Fibroblast of mammary gland (primary cell): ENCODE data around the gene PIKFYVE.
"Not testable (repeated sequence)": the region's sequence is repeated elsewhere in the genome, so short reads cannot be mapped to it uniquely, and the experiment has no call there.

Experiments used
- DNase-seq: peaks from one replicate; pipeline ENCODE4 v3.0.0-alpha.2; 2010; ENCODE audit warnings: low read depth
- H3K4me3 ChIP-seq: 2 replicates; pipeline ENCODE4 v1.5.1; 2011; ENCODE audit warnings: low read depth, mild to moderate bottlenecking, low read length, moderate library complexity; ENCODE audit not compliant: control insufficient read depth
- TF ChIP-seq, protein P1 (sequence below): conservative IDR thresholded peaks from 2 replicates; pipeline ENCODE4 v1.5.1; 2011; ENCODE audit warnings: low read depth, low read length, inconsistent platforms; ENCODE audit not compliant: control insufficient read depth, insufficient read depth

Gene PIKFYVE

DNA sequence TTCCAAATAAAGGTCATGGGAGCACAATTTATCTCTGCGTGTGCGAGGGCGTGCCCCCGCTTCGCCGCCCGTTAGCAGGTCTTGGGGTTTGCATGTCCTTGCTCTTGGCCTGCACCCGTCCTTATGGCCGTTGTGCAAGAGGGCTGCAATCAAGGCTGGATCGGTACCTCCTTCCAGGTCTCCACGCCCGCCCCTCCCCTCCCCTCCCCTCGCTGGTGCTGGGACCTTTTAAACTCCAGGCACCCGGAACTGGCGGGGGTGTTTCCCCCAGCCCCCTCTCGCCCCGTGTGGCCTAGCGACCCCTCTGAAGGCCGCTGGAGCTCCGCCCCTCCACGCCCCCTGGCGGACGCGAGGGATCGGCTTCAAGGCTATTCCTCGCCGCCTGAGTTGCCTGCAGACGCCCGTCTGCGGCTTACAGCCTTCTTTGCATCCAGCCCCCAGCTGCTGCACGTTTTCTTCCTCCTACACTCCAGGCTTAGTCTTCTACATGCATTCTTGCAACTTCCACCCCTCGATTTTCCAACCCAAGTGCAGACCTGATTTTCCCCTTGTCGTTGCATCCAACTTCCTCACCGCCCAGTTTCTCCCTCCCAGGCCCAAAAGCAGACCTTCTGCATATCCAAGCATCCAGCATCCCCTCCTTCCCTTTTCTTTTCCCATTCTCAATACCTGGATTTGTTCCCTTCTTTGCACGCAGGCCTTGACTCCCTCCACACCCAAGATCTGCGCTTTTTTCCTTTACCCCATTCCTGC is 11.8 kb upstream of the PIKFYVE start:
- TF ChIP-seq, protein P1, sequence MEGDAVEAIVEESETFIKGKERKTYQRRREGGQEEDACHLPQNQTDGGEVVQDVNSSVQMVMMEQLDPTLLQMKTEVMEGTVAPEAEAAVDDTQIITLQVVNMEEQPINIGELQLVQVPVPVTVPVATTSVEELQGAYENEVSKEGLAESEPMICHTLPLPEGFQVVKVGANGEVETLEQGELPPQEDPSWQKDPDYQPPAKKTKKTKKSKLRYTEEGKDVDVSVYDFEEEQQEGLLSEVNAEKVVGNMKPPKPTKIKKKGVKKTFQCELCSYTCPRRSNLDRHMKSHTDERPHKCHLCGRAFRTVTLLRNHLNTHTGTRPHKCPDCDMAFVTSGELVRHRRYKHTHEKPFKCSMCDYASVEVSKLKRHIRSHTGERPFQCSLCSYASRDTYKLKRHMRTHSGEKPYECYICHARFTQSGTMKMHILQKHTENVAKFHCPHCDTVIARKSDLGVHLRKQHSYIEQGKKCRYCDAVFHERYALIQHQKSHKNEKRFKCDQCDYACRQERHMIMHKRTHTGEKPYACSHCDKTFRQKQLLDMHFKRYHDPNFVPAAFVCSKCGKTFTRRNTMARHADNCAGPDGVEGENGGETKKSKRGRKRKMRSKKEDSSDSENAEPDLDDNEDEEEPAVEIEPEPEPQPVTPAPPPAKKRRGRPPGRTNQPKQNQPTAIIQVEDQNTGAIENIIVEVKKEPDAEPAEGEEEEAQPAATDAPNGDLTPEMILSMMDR: peak; percentile 72
- H3K4me3 ChIP-seq: peak overlapping the region; percentile 98
- DNase-seq: peak; percentile 68

DNA sequence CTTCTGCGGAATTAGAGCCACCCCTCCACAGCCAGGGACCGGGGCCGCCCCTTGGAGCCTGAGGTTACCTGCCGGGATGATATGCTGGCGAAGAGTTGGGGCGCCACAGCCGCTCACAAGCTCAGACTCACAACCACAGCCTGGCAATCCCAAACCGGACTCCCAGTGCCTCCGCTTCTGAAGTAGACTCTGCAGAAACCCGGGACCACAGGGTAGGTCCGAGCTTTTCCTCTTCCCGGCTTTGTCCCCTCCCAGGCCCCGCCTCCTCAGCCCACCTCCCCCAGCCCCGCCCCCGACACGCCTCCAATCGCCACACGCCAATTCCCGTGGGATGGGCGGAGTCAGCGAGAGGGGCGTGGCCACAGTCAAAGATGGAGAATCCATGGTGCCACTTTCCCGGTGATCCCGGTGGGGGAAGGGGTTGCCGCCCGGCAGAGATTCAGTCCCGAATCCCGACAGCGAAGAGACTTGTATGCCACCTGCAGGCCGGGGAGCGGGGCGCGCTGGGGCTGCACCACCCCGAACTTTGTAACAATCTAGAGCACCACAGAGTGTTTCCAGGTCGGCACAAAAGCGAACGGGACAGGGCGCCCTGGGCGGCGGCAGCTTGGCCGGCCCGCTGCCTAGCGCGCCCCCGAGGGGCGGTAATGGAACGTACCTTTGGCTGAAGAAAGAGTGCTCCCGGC is 11.0 kb upstream of the PIKFYVE start, which contains the start of gene IDH1:
TSS of gene IDH1 (minus strand) at position 201 of the 686 bp plus-strand sequence. CDS start 3,520 bp downstream, outside the sequence.
- peak within 1 kb of the TSS; percentile 98 for H3K4me3 ChIP-seq
- DNase-seq: peak; percentile 90
- TF ChIP-seq, protein P1: peak; percentile 35

DNA sequence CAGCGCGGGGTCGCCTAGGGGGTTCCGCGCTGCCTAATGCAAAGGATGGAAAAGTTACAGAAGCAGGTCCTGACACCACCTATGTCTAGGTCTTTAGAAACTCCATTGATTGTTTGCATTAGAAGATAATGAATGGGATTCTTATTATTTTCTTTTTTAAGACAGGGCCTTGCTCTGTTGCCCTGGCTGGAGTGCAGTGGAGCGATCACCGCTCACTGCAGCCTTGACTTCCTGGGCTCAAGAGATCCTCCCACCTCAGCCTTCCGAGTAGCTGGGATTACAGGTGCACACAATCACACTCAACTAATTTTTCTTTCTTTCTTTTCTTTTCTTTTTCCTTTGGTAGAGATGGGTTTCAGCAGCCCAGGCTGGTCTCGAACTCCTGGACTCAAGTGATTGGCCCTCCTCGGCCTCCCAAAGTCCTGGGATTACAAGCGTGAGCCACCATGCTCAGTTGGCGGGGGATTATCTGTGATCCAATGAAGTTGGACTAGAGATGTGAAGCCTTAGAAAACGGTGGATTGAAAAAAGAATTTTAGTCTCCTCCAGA is 10.4 kb upstream of the PIKFYVE start:
- peak overlapping the region; percentile 98 for H3K4me3 ChIP-seq
- DNase-seq: no peak
- TF ChIP-seq, protein P1: no peak

DNA sequence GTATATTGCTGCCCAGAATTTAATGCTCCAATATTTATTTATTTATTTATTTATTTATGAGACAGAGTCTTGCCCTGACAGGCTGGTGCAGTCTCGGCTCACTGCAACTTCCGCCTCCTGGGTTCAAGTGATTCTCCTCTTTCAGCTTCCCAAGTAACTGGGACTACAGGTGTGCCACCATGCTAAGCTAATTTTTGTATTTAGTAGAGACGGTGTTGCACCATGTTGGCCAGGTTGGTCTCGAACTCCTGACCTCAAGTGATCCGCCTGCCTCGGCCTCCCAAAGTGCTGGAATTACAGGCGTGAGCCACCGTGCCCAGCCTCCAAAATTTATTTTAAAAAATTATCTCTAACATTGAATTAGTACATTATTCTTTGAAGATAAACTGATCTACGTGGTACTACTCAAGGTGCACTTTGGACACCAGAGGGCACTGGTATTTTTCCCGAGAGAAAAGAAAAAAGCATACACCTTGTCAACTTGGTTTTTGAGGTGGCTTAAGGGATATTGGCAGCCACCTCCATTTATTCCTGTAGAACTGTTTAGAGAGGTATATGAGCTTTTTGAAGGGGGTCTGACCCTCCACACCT is 9.8 kb upstream of the PIKFYVE start:
- DNase-seq: no peak
- no peak overlapping the region for H3K4me3 ChIP-seq

DNA sequence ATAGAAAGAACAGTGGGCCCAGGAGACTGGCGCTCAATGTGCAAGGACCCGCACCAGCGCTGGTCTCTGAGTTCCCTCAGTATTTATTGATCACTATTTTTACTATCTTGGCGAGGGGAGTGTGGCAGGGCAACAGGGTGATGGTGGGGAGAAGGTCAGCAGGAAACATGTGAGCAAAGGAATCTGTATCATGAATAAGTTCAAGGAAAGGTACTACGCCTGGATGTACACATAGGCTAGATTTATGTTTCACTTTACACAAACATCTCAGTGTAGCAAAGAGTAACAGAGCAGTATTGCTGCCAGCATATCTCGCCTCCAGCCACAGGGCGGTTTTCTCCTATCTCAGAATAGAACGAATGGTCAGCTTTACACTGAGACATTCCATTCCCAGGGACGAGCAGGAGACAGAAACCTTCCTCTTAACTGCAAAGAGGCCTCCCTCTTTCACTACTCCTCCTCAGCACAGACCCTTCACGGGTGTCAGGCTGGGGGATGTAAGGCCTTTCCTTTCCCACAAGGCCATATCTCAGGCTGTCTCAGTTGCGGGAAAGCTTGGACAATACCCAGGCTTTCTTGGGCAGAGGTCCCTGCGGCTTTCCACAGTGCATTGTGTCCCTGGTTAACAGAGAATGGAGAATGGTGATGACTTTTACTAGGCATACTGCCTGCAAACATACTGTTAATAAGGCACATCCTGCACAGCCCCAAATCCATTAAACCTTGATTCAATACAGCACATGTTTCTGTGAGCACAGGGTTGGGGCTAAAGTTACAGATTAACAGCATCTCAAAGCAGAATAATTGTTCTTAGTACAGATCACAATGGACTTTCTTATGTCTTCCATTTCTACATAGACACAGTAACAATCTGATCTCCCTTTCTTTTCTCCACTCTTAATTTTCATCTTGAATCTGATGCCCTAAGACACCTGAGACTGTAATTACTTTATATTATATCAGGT is 8.9 kb upstream of the PIKFYVE start:
- not testable (repeated sequence) for DNase-seq, H3K4me3 ChIP-seq

More for the DNA sequence above, 9.8 kb upstream of the PIKFYVE start:
- TF ChIP-seq, protein P1: peak; percentile 4

DNA sequence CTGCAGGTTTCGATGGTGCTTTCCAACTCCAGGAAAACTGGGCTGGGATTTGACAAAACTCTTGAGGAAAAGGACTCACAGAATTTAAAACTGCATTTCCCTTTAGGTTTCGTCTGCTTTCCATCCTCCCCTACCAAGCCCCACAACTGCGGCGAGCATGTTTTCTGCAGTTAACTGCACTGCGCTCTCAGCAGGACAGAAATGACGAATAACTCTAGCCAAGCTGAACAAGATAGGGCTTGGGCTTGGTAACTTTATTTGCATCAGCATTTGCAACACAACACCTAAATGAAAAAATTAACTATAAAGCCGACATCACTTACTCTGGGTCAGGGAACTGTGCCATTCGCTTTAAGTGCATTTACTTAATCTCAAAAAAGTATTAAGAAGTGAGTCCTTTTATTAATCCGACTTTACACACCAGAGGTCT is 669 bp upstream of the PIKFYVE start:
- TF ChIP-seq, protein P1: no peak

More for the DNA sequence above, 669 bp upstream of the PIKFYVE start:
- peak; percentile 62 for DNase-seq
- H3K4me3 ChIP-seq: peak overlapping the region; percentile 95
